Activated CD4-positive, alpha-beta T cell treated with anti-CD3 and anti-CD28 coated beads, Interleukin-2, Interleukin-6, amounts not matched to agents 100 ng/mL and 50 ng/mL, durations not matched to agents 16 hours and 8 hours (primary cell): ENCODE measurements around the gene LRP1B.

ENCODE experiments used
- DNase-seq: peaks from one replicate; pipeline ENCODE4 v3.0.0-alpha.2; 2020

LRP1B gene

GRCh38 chr2:140630557-140630956 lies 1500.3 kb downstream of the LRP1B start:
- DNase-seq: no peak

GRCh38 chr2:140627885-140628284 lies 1502.9 kb downstream of the LRP1B start:
- no peak for DNase-seq

- no peak for DNase-seq
Observed at GRCh38 chr2:140627136-140627535, 1503.7 kb downstream of the LRP1B start.

- DNase-seq: no peak
Observed at GRCh38 chr2:140624200-140624599, 1506.6 kb downstream of the LRP1B start.

- DNase-seq: no peak
Observed at GRCh38 chr2:140621583-140622362, 1509.0 kb downstream of the LRP1B start.

- no peak for DNase-seq
Observed at GRCh38 chr2:140604788-140605187, 1526.0 kb downstream of the LRP1B start.

- DNase-seq: no peak
Observed at GRCh38 chr2:140604096-140604495, 1526.7 kb downstream of the LRP1B start.

- DNase-seq: no peak
Observed at GRCh38 chr2:140603416-140603815, 1527.4 kb downstream of the LRP1B start.

- DNase-seq: no peak
Observed at GRCh38 chr2:140601801-140602200, 1529.0 kb downstream of the LRP1B start.

GRCh38 chr2:140601342-140601741 lies 1529.5 kb downstream of the LRP1B start:
- no peak for DNase-seq

GRCh38 chr2:140600116-140600515 lies 1530.7 kb downstream of the LRP1B start:
- no peak for DNase-seq

- DNase-seq: no peak
Observed at GRCh38 chr2:140597836-140598235, 1533.0 kb downstream of the LRP1B start.

- DNase-seq: no peak
Observed at GRCh38 chr2:140597205-140597604, 1533.6 kb downstream of the LRP1B start.

- no peak for DNase-seq
Observed at GRCh38 chr2:140596447-140596846, 1534.4 kb downstream of the LRP1B start.

- no peak for DNase-seq
Observed at GRCh38 chr2:140595107-140595506, 1535.7 kb downstream of the LRP1B start.

- DNase-seq: no peak
Observed at GRCh38 chr2:140593132-140593531, 1537.7 kb downstream of the LRP1B start.

- no peak for DNase-seq
Observed at GRCh38 chr2:140589696-140590095, 1541.1 kb downstream of the LRP1B start.

GRCh38 chr2:140589273-140589672 lies 1541.5 kb downstream of the LRP1B start:
- DNase-seq: no peak

GRCh38 chr2:140586379-140586778 lies 1544.4 kb downstream of the LRP1B start:
- no peak for DNase-seq

- DNase-seq: no peak
Observed at GRCh38 chr2:140585016-140585415, 1545.8 kb downstream of the LRP1B start.

GRCh38 chr2:140584471-140584870 lies 1546.3 kb downstream of the LRP1B start:
- no peak for DNase-seq

GRCh38 chr2:140580532-140581151 lies 1550.2 kb downstream of the LRP1B start:
- no peak for DNase-seq

GRCh38 chr2:140577453-140577852 lies 1553.4 kb downstream of the LRP1B start:
- no peak for DNase-seq

GRCh38 chr2:140567734-140568133 lies 1563.1 kb downstream of the LRP1B start:
- DNase-seq: no peak

- DNase-seq: no peak
Observed at GRCh38 chr2:140565756-140566155, 1565.1 kb downstream of the LRP1B start.
